Testis (tissue), 3 donors: ENCODE data around the gene SYNRG. TPM values are rescaled to one million over a fixed set of nuclear protein-coding genes. Genes with fewer than 3 reads are reported as not detected.

Experiments used
- DNase-seq: peaks from one replicate; pipeline ENCODE4 v3.0.0-alpha.2; 2019
- H3K27ac ChIP-seq, 2 donors: fragments of 200-600 bp; sonication (generic); one replicate each; pipeline ENCODE4 v1.5.1; 2019
- H3K27me3 ChIP-seq: fragments of 200-600 bp; sonication (generic); one replicate; pipeline ENCODE4 v1.5.1; 2019
- H3K36me3 ChIP-seq: fragments of 200-600 bp; sonication (generic); one replicate; pipeline ENCODE4 v1.5.1; 2017; ENCODE audit warnings: low read depth; ENCODE audit errors: missing control alignments
- H3K4me1 ChIP-seq: fragments of 200-600 bp; sonication (generic); one replicate; pipeline ENCODE4 v1.5.1; 2019
- H3K4me3 ChIP-seq, 2 donors: fragments of 200-600 bp; sonication (generic); one replicate each; pipeline ENCODE4 v1.5.1; 2017 to 2019
- H3K9me3 ChIP-seq: fragments of 200-600 bp; sonication (generic); one replicate; pipeline ENCODE4 v1.5.1; 2017
- CTCF ChIP-seq, 3 experiments: fragments of 450-650 bp in 2 of 3; fragments of 200-600 bp in 1 of 3; sonication (generic) in 1 of 3; IDR thresholded peaks; one replicate each; pipeline ENCODE4 v1.5.1; 2016 to 2019; ENCODE audit warnings: antibody characterized with exemption in 3 of 3, mild to moderate bottlenecking in 2 of 3, moderate library complexity in 1 of 3
- POLR2A ChIP-seq: fragments of 450-650 bp; IDR thresholded peaks from one replicate; pipeline ENCODE4 v1.6.1; 2017; ENCODE audit warnings: antibody characterized with exemption, mild to moderate bottlenecking, moderate library complexity
- WGBS, 2 donors: methylation state at CpG; one replicate each; pipeline ENCODE4 v1.1.5; 2018; 5-methylcytosine and 5-hydroxymethylcytosine counted together
- intact Hi-C: fragments of 100-400 bp; cut with DNase I; formaldehyde crosslinking; loops from one replicate; pipeline ENCODE4 v1.15.1; 2023; ENCODE audit warnings: low total_unique reads
- polyA plus RNA-seq: library from polyadenylated mRNA; stranded (reverse); fragments of 350-450 nt; fragmentation: Illumina TruSeq; extraction: RNeasy Lipid Tissue Mini Kit (QIAGEN cat#74804); gene quantifications from one replicate; pipeline ENCODE4 v1.2.3, GENCODE V29; 2014; ENCODE audit warnings: low read depth, low replicate concordance; ENCODE audit not compliant: insufficient read depth
- total RNA-seq, 2 donors: library from RNA; depleted of rRNA; stranded (reverse); fragments of >200 nt; gene quantifications; one replicate each; pipeline ENCODE4 v1.2.3, GENCODE V29; 2016

The SYNRG gene
- total and polyA plus RNA-seq, 3 donors from 2014 or later, result 50.1 to 72.2 (median 54.6) TPM

- TF ChIP-seq POLR2A, result no peak
- no peak for TF ChIP-seq CTCF (IDR thresholded peaks at IDR 0.05)
- Histone ChIP-seq H3K4me1 (no peaks in the 10 kb centered on the region), H3K36me3 (no peaks in the 10 kb centered on the region), H3K27ac (no peak overlapping the region), H3K27me3 (no peaks in the 10 kb centered on the region), H3K9me3 (no peaks in the 10 kb centered on the region), H3K4me3 (no peak overlapping the region)
- 88 to 91% methylated on average over 4 of the region's 4 CpGs for WGBS, 2 donors
- no peak for DNase-seq
- intact Hi-C loops, result no loop called here
Observed at GRCh38 chr17:37530420-37530819, 78.8 kb downstream of the SYNRG start.

GRCh38 chr17:37527249-37527851, 81.9 kb downstream of the SYNRG start:
- Histone ChIP-seq H3K36me3 (no peaks in the 10 kb centered on the region), H3K27me3 (no peaks in the 10 kb centered on the region), H3K27ac (no peak overlapping the region), H3K4me3 (no peak overlapping the region), H3K9me3 (no peaks in the 10 kb centered on the region), H3K4me1 (no peaks in the 10 kb centered on the region)
- intact Hi-C loops, result no loop called here
- DNase-seq, result no peak
- TF ChIP-seq CTCF (IDR thresholded peaks at IDR 0.05) (peak; percentile 35 to 57 (median 41)), POLR2A (no peak)
- WGBS, 2 donors, result 61 to 73% methylated on average over 5 of the region's 5 CpGs

GRCh38 chr17:37523715-37524219, 85.5 kb downstream of the SYNRG start:
- WGBS, 2 donors, result 84 to 90% methylated on average over 8 of the region's 8 CpGs
- Histone ChIP-seq H3K9me3 (no peaks in the 10 kb centered on the region), H3K4me3 (no peak overlapping the region), H3K27ac (no peak overlapping the region), H3K36me3 (no peaks in the 10 kb centered on the region), H3K27me3 (no peaks in the 10 kb centered on the region), H3K4me1 (no peaks in the 10 kb centered on the region)
- TF ChIP-seq POLR2A, result no peak
- no peak for TF ChIP-seq CTCF (IDR thresholded peaks at IDR 0.05)
- no peak for DNase-seq
- intact Hi-C loops, result no loop called here

- no peak for TF ChIP-seq CTCF (IDR thresholded peaks at IDR 0.05)
- TF ChIP-seq POLR2A, result no peak
- H3K27ac ChIP-seq, result no peak overlapping the region
- no peaks in the 10 kb centered on the region for H3K4me1 ChIP-seq
- 91 to 93% methylated on average over 5 of the region's 5 CpGs for WGBS, 2 donors
- no peaks in the 10 kb centered on the region for H3K9me3 ChIP-seq
- no peaks in the 10 kb centered on the region for H3K36me3 ChIP-seq
- no peak overlapping the region for H3K4me3 ChIP-seq
- H3K27me3 ChIP-seq, result no peaks in the 10 kb centered on the region
- intact Hi-C loops, result no loop called here
- DNase-seq, result no peak
Observed at GRCh38 chr17:37521821-37522220, 87.4 kb downstream of the SYNRG start.

GRCh38 chr17:37520174-37520573, 89.0 kb downstream of the SYNRG start:
- intact Hi-C loops, result no loop called here
- H3K9me3 ChIP-seq, result no peaks in the 10 kb centered on the region
- no peak overlapping the region for H3K4me3 ChIP-seq
- no peak for DNase-seq
- TF ChIP-seq CTCF (IDR thresholded peaks at IDR 0.05), result no peak
- no peak for TF ChIP-seq POLR2A
- no peaks in the 10 kb centered on the region for H3K36me3 ChIP-seq
- H3K4me1 ChIP-seq, result no peaks in the 10 kb centered on the region
- H3K27me3 ChIP-seq, result no peaks in the 10 kb centered on the region
- WGBS, 2 donors, result 80 to 88% methylated on average over 8 of the region's 8 CpGs
- H3K27ac ChIP-seq, result no peak overlapping the region
